Putamen (tissue), 1 donor: ENCODE results near the gene COL15A1.
"Not testable (repeated sequence)": the region's sequence is repeated elsewhere in the genome, so short reads cannot be mapped to it uniquely, and the experiment has no call there.

Source experiments
- DNase-seq: peaks from one replicate; pipeline ENCODE4 v3.0.0-alpha.2; 2016; ENCODE audit warnings: low spot score

The COL15A1 gene

DNA sequence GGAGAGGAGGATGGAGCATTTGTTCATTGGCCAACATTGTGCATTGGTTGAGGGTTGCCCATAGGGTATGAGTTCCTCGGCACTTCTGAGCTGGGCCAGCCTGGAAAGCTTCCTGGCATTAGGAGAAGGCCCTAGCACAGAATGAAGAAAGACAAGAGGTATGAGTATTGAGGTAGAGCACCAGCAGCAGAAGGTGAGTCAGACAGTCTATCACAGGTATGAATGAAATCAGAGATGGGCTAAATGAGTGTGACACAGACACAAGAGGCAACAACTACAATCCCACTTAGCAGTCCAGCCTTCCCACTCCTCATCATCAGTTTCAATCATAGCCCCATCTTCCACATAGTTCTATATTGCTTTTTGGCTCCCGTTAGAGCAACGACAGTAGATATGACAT is 135.8 kb downstream of the COL15A1 start:
- no peak for DNase-seq

DNA sequence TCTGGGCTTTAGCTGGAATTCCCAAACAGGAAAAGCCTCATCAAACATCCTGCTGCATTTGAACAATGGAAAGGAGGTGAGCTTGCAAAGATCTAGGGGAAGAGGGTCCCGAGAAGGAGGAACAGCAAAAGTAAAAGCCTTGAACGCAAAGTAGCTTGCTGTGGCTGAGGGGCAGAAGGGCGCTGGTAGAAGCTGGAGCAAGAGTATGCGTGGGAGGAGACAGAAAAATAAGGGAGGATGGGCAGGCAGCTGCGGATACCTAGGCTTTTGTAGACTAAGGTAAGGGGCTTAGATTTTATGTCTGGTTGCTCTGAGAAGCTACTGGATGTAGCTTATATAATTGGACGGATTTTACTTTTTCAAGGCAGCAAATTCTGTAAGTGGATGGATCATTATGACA is 139.3 kb downstream of the COL15A1 start:
- DNase-seq: no peak

DNA sequence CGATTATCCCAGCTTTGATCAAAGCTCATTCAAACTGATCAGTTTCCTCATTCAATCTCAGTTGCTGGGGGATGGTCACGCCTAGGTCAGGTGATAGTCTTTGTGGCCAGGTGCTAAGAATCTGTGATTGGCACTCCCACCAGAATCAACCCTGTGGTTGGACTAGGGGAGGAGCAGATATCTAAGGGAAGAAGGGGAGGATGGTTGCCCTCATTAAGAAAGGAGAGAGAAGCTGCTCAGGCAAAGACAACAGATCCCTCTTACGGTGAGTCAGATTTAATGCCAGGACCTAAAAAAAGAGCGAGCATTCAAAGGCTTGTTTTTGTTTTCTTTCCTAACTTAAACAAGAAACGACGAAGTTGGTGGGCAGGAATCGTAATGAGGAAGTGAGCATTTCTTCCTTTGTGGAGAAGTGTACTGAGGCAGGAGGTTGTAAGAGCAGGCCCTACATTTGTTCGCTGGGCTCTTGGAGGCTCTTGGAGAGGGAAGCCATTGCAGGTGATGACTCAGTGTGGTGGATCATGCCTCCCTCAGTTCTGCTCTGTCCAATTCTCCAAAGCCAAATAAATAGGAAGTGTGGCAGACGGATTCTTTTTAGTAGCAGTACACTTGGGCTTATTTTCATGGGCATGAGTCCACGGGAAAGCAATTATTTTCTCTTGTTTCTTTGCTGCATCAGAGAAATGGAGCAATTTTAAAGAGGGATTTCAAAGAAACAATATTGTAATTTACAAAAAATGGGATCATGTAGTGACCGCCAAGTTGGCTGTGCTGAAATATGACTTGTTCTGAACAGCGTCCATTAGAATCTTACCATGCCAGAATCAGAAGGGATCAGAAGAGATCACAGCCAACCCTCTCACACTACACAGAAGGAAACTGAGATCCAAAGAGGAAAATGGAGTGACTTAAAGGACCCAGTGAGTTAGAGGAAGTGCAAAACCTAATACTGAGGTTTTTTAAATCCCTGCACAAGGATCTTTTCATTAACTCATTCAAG is 142.5 kb downstream of the COL15A1 start:
- DNase-seq: no peak

DNA sequence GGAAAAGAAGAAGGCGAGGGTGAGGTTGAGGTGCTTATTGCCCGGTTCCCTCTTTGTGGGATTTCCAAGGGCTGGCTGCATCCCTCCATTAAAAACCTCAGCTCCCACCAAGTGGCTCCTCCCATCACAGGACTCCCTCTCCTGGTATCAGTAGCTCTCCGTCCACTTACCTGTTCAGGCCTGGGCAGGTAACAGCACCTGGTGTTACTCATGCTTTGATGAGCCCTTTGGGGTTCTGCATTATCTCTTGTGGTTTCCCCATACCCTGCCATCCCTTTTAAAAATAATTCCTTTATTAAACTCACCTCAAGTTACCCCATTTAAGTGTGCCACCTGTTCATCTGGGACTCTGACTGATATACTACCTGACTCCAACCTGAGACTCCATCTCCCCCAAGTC is 143.8 kb downstream of the COL15A1 start:
- no peak for DNase-seq

DNA sequence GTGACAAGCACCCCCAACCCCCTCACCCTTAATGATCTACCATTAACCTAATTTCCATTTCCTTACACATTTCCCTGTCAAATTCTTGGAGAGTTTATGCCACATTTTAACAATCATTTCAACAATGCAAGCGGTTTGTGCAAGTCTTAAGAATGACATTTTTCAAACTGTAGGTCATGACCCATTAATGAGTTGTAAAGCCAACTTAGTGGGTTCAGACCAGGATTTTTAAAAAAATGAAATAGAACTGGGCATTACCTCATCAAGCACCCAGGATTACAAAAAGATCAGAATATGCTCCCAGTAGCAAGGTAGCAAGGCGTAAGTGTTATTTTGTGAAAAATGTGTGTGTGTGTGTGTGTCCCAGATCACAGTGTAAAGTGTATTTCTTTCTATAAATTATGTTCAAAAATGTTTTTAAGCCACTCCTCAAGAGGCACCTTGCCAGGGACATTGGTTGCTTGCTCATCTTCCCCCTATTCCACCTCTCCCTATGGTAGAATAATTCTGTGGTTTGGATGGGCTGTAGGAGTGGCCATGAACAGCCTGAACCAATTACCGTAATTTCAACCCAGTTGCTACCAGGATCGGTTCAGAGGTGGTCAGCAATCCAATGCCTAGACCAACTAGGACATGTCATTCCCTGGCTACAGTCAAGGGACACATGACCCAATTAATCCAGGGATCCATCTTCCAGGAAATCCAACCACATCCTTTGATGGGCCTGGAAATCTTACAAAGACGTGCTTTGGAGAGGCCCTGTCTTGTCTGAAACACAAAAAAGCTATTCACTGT is 146.8 kb downstream of the COL15A1 start:
- no peak for DNase-seq

DNA sequence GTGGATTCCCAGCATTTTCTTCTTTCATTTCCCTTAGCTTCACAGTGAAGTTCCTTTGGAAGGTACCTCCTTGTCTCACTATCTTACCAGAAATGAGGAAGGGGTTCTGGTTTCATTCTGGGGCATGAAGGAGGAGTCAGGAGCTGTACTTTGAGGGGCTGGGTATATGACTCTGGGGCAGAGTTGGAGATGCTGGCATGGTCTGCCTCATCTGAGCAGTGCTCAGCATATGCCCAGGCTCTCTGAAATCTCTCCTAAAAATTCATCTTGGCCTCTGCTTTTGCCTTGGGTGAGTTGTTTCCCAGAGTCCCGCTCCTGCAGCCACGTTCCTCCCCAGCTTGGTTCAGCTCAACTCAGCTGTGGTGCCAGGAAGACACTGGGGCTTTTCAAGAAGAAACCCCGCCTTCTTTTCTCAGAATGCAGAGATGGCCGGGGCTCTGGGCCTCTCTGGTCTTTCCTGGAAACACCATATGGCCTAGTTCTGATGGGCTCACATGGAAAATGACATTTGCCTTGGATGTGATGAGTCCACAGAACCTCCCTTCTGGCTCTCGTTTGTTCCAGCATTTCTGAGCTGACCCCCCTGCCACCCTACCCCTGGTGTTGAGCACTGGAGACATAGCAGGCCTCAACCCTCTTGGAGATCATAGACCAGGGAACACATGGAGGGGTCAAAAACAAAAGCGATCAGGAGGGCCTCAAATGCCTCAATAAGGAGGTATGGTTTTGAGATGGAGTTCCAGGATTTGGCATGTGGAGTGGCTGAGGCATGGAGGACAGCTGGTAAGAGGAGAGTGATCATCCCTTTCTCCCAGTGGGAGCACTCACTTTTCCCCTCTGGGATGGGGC is 149.2 kb downstream of the COL15A1 start:
- DNase-seq: no peak

DNA sequence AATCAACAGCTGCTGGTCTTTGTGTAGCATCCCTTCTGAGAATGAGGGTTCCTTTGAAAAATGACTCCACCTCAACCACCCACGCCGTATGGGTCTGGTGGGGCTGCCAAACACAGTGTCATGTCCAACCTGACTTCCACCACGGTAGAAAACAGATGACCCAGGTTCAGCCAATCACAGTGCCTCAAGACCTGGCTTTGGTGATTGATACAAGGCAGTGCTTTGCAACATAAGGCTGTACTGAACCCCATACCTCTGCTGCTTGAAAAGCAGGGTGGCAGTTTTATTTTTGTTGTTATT is 149.7 kb downstream of the COL15A1 start:
- no peak for DNase-seq

DNA sequence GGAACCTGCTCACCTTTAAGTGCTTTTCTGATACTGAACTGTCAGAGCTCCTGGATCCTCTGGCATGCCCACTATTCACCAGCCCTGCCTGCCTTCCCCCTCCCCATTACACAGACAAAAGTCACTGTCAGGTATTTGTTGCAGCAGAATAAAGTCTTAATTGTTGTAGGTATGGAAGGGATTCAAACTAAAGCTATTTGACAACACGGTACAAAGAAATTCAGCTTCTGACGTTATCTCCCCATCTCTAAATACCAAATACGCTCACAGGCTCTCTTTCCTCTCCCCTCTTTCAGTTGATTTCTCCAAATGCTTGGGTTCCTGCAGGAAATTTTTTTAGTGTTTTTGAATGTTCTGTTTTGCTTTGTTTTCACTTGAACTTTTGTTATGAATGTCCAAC is 151.9 kb downstream of the COL15A1 start:
- no peak for DNase-seq

DNA sequence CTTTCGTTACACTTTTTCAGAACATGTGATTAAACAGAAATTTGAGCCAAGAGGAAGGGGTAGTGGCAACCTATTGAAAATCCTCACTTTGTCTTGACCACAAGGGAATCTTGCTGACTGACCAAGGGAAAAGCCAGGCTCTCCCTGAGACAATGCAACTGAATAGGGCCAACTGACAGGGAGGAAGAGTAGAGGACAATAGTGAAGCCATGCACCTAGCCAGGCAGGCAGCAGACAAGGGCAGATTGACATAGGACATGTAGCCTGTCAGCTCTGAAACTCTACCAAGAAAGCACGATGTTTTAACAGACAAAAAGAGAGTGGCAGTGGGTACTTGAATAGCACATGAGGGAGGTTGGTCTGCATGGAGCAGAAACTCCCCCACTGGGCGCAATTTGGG is 152.7 kb downstream of the COL15A1 start:
- DNase-seq: no peak

DNA sequence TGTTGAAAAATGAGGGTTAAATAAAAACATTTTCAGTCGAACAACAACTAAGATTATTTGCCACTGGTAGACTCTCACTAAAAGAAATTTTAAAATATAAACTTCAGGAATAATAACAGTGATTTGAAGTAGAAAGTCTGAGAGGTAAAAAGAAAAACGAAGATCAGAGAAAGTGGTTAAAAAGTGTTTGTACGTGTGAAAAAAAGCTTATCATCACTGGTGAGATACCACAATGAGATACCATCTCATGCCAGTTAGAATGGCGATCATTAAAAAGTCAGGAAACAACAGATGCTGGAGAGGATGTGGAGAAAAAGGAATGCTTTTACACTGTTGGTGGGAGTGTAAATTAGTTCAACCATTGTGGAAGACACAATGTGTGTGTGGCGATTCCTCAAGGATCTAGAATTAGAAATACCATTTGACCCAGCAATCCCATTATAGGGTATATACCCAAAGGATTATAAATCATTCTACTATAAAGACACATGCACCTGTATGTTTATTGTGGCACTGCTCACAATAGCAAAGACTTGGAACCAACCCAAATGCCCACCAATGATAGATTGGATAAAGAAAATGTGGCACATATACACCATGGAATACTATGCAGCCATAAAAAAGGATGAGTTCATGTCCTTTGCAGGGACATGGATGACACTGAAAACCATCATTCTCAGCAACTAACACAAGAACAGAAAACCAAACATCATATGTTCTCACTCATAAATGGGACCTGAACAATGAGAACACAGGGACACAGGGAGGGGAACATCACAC is 156.3 kb downstream of the COL15A1 start:
- not testable (repeated sequence) for DNase-seq

DNA sequence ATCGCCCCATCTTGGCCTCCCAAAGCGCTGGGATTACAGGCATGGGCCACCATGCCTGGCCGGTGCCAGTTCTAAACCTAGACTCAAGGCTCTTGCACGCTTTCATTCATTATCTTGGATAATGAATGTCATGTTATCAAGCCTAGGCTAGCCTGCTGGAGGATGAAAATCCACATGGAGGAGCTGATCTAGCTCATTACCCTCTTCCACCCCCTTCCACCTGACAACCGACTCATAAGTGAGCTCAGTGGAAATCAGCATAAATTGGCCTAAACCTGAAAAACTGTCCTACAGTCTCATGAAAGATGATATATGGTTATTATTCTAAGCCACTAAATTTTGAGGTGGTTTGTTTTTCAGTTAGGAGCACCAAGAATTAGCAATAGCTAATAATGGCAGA is 157.6 kb downstream of the COL15A1 start:
- no peak for DNase-seq

DNA sequence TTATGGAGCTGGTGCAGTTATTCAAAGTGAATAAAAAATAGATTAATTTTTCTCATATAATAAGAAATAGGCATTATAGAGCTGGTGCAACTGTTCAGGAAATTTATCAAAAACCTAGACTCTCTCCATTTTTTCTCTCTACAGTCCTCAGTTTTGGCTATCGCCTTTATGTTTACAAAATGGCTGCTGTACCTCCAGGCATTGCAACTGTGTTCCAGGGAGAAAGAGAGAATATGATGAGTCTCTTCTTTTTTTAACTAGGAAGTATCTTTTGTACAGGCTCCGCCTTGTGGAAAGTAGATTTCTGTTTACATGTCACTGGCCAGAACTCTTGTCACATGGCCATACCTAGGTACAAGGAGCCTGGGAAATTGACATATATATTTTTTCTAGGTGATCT is 158.1 kb downstream of the COL15A1 start:
- DNase-seq: no peak

DNA sequence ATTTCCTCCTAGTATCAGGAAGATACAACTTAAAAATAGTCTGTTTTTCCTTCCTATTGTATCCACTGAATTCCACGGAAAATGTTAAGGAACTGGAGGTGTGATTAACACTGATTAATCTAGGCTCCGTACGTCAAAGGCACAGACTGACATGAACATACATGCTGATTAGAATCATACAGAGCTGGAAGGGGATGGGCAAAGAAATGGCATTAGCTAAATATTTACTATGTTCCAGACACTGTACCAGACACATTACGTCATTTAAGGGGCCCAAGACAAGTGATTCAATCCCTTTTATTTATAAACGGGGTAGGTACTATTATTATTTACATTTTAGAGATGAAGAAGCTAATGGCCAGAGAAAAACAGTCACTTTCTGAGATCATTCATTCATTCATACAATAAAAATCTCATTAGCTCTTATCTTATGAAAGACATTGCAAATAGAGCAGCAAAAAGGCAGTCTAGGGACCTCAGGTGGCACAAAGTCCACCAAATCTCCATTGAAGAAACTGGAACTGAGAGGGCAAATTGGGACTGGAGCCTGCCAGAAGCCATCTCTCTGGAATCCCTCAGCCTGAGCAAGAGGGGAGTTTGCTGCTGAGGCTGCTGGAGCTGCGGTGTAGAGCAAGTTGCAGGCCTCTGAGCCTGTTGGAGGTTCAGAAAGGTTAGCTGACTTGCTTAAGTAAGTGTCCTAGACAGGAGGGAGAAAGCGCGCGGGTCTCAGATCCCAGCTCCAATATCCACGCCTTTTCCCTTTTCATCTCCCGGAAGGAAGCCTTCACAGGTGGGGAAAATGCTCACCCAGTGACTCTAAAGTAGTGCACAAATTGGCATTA is 159.6 kb downstream of the COL15A1 start:
- no peak for DNase-seq

DNA sequence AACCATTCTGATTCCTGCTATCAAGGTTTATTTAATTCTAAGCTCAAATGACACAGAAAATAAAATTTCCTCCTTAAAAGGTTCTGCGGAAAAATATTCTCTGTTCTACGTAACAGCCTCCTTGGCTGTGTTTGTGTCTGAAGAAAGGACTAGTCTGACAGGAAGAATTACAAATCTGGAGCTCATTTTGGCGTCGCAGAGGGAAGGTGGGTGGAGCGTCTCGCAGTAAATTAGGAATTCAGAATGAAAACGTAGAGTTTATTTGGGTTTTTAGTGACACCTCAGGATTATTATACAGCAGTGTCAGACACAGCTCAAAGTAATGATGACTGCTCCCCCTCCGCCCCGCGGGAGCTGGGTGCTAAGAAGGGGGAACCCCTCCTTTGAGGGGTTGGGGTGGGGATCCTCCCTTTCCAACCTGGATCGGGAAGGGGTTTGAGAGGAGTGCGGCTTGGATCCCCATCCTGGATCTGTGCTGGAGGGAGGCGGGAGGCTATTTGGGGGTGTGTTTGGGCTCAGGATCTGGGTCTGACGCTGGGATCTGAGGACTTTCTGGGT is 160.3 kb downstream of the COL15A1 start:
- peak; percentile 49 for DNase-seq

DNA sequence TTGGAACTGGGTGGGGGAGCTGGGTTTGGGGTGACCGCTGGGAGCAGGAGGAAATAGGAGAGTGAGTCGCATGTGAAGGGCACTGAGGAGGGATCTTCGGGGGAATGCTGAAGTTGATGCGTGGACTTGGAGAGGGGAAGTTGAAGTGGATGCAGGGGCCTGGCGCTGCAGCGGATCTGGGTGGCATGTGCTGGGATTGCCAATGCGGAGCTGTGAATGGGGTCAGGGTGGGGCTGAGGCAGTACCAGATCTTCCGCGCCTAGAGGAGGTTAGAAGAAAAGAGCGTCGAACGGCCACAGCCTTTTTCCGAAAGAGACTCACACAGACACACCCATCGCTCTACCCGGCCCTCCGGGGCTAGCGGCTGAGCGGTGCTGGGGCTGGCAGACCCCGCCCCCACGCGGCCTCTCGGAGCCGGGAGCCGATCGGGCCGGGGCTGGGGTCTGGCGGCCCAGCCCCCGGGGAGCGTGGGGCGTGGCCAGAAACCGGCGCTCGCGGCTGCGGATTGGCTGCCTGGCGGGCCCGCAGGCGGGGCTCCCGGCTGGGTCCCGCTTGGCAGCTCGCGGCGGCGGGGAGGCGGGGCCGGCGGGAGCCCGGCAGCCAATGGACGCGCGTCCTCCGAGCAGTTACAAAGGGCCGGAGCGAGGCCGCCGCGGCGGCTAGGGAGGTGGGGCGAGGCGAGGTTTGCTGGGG is 160.9 kb downstream of the COL15A1 start, which contains the start of gene TGFBR1:
TSS of gene TGFBR1 (plus strand) at position 655 of the 693 bp plus-strand sequence. CDS start 93 bp downstream, outside the sequence.
- DNase-seq: peak; percentile 94

DNA sequence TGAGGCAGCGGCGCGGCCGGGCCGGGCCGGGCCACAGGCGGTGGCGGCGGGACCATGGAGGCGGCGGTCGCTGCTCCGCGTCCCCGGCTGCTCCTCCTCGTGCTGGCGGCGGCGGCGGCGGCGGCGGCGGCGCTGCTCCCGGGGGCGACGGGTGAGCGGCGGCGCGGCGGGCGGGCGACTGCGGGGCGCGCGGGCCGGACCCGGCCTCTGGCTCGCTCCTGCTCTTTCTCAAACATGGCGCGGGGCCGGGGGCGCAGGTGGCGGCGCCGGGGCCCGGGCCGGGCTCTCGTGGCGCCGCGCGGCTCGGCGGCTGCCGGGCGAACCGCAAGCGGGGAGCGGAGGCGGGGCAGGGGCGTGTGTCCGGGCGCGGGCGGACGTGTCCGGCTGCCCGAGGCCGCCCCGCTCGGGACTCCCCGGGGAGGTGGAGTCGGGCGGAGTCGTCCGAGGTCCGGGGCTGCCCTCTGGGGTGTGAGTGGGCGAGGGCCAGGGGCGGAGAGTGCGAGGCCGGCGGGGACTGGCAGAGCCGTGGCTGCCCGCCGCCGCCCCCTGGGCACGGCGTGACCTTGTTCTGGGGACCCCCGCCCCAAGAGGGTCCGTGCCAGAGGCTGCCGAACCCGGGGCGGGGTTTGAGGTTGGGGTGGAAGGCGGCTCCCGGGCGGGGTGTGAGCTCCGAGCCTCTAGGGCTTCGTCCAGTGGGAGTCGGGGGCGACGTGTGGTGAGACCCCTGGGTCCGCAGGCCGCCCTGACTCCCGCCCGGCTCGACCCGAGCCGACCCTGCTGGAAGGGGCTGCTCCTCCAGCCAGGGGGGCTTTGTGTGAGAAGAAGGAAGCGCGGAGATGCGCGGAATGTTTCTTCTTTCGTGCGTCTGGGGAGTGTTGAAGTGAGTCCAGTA is 161.7 kb downstream of the COL15A1 start:
- DNase-seq: peak; percentile 37

DNA sequence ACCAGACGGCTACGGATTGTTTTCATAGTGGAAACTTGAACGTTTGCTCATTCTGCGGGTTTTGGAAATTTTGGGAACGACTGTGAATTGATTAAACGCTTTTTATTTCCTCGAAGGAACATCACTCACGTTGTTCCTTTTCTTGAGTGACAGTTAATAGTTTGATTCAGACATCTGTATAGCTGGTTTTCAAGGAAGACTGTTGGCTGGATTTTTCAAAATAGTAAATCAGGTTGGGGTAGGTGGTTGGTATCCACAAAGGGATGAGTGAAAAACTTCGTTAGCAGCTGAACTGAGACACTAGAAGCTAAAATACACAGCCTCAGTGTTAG is 162.3 kb downstream of the COL15A1 start:
- DNase-seq: no peak

DNA sequence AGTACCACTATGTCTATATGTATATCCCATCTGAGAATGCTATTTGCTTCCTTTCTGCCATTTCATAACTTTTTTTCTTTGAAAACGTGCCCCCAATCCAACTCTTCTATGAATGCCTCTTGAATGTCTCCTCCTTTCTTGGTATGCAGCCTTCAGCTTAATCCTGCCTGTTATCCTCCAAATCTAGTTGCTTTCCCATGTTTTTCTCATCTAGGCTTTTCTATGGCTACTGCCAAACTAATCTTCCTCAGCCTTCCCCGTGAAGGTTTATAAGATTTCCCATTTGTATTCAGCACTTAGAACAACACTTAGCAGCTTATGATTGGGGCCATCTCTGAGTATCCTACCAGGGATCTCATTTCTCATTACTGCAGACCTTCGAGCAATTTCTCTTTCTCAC is 163.7 kb downstream of the COL15A1 start:
- DNase-seq: no peak

DNA sequence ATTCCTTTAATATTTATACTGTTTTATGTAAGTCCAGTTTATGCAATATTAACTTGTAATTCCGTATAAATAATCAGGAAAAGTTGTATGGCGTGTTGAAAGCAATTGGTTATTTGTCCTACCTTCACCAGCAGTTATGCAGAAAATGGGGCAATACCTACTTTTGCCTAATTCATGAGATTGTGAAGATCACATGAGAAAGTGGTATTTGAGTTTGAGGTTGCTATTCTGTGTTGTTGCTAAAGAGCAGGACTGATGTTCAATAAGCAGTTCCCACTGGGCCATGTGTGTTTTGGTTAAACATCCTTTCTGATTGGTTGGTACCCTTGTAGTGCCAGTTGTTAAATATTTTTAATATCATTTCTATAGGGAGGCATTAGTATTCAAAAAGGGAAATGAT is 164.4 kb downstream of the COL15A1 start:
- no peak for DNase-seq
